Uterus (tissue), 2 donors: ENCODE results near the gene CDX2.

Source experiments
- POLR2A ChIP-seq, 2 donors: fragments of 450-650 bp; IDR thresholded peaks; one replicate each; pipeline ENCODE4 v1.6.1; 2016; ENCODE audit warnings: antibody characterized with exemption in 2 of 2, mild to moderate bottlenecking in 1 of 2, moderate library complexity in 1 of 2
- TF ChIP-seq, protein P1 (sequence below), 4 experiments: fragments of 200-600 bp in 2 of 4; fragments of 450-650 bp in 2 of 4; sonication (generic) in 2 of 4; IDR thresholded peaks; one replicate each; pipeline ENCODE4 v1.5.1; 2016 to 2019; ENCODE audit warnings: antibody characterized with exemption in 4 of 4, mild to moderate bottlenecking in 2 of 4, moderate library complexity in 1 of 4

DNA sequence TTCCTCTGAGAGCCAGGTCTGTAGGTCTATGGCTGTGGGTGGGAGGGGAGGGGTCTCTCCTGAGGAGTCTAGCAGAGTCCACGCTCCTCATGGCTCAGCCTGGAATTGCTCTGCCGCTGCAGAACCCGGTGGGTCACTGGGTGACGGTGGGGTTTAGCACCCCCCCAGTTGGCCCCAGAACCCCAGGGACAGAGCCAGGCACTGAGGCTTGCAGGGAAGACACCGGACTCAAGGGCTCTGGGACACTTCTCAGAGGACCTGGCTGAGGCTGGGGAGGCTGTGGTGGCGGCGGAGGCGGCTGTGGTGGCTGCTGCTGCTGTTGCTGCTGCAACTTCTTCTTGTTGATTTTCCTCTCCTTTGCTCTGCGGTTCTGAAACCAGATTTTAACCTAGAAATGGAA, 6.1 kb downstream of the CDX2 start:
- TF ChIP-seq, protein P1, sequence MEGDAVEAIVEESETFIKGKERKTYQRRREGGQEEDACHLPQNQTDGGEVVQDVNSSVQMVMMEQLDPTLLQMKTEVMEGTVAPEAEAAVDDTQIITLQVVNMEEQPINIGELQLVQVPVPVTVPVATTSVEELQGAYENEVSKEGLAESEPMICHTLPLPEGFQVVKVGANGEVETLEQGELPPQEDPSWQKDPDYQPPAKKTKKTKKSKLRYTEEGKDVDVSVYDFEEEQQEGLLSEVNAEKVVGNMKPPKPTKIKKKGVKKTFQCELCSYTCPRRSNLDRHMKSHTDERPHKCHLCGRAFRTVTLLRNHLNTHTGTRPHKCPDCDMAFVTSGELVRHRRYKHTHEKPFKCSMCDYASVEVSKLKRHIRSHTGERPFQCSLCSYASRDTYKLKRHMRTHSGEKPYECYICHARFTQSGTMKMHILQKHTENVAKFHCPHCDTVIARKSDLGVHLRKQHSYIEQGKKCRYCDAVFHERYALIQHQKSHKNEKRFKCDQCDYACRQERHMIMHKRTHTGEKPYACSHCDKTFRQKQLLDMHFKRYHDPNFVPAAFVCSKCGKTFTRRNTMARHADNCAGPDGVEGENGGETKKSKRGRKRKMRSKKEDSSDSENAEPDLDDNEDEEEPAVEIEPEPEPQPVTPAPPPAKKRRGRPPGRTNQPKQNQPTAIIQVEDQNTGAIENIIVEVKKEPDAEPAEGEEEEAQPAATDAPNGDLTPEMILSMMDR (IDR thresholded peaks at IDR 0.05), result no peak
- no peak for TF ChIP-seq POLR2A (IDR thresholded peaks at IDR 0.05)
